ENCODE data around the gene WSB1.

The WSB1 gene

GRCh38 chr17:27340575-27340974 is 46.7 kb downstream of the WSB1 start:
- H3K4me3 ChIP-seq (ENCODE audit: low read depth, low read length) = no peak overlapping the region
- ChIA-PET CTCF (interaction anchor here (1.1 to 25.6 kb wide), 5 partner anchors 8 to 261 kb away, joined by 4 to 634 read pairs (median 6); no protein-coding TSS in a partner anchor), POLR2A (interaction anchor here (1.4 kb wide), 1 partner anchor 46 kb away, joined by 4 read pairs; no protein-coding TSS in a partner anchor)
- no peak for DNase-seq (ENCODE audit: low read depth, low spot score)
- TF ChIP-seq CTCF (IDR thresholded peaks at IDR 0.05; ENCODE audit: insufficient read depth, low read length, missing control alignments) = no peak

GRCh38 chr17:27341041-27341471 is 47.1 kb downstream of the WSB1 start:
- ChIA-PET POLR2A (interaction anchor here (0.6 to 1.4 kb wide), 2 partner anchors 8 to 46 kb away, joined by 3 to 4 read pairs; no protein-coding TSS in a partner anchor), CTCF (interaction anchor here (1.1 to 25.6 kb wide), 6 partner anchors 8 to 260 kb away, joined by 4 to 634 read pairs (median 6); no protein-coding TSS in a partner anchor)
- no peak for DNase-seq (ENCODE audit: low read depth, low spot score)
- TF ChIP-seq CTCF (IDR thresholded peaks at IDR 0.05; ENCODE audit: insufficient read depth, low read length, missing control alignments) = no peak
- no peak overlapping the region for H3K4me3 ChIP-seq (ENCODE audit: low read depth, low read length)

GRCh38 chr17:27342059-27342458 is 48.1 kb downstream of the WSB1 start:
- ChIA-PET CTCF (interaction anchor here (1.2 to 25.6 kb wide), 3 partner anchors 9 to 259 kb away, joined by 4 to 634 read pairs (median 173); no protein-coding TSS in a partner anchor), POLR2A (no interaction called here)
- no peak for DNase-seq (ENCODE audit: low read depth, low spot score)
- TF ChIP-seq CTCF (IDR thresholded peaks at IDR 0.05; ENCODE audit: insufficient read depth, low read length, missing control alignments) = no peak
- H3K4me3 ChIP-seq (ENCODE audit: low read depth, low read length) = no peak overlapping the region

- no peak overlapping the region for H3K4me3 ChIP-seq (ENCODE audit: low read depth, low read length)
- no peak for TF ChIP-seq CTCF (IDR thresholded peaks at IDR 0.05; ENCODE audit: insufficient read depth, low read length, missing control alignments)
- no peak for DNase-seq (ENCODE audit: low read depth, low spot score)
- ChIA-PET POLR2A (no interaction called here), CTCF (interaction anchor here (4.6 to 25.6 kb wide), 3 partner anchors 10 to 258 kb away, joined by 17 to 634 read pairs (median 173); no protein-coding TSS in a partner anchor)
Observed at GRCh38 chr17:27343294-27343693, 49.4 kb downstream of the WSB1 start.

GRCh38 chr17:27343977-27344607 is 50.2 kb downstream of the WSB1 start:
- TF ChIP-seq CTCF (IDR thresholded peaks at IDR 0.05; ENCODE audit: insufficient read depth, low read length, missing control alignments) = no peak
- POLR2A ChIA-PET = no interaction called here
- DNase-seq (ENCODE audit: low read depth, low spot score) = no peak
- CTCF ChIA-PET = interaction anchor here (0.9 to 25.6 kb wide), 7 partner anchors 8 to 257 kb away, joined by 3 to 634 read pairs (median 12); no protein-coding TSS in a partner anchor
- H3K4me3 ChIP-seq (ENCODE audit: low read depth, low read length) = no peak overlapping the region

- DNase-seq (ENCODE audit: low read depth, low spot score) = no peak
- POLR2A ChIA-PET = no interaction called here
- no peak for TF ChIP-seq CTCF (IDR thresholded peaks at IDR 0.05; ENCODE audit: insufficient read depth, low read length, missing control alignments)
- CTCF ChIA-PET = interaction anchor here (1.0 to 25.6 kb wide), 9 partner anchors 9 to 256 kb away, joined by 3 to 634 read pairs (median 4); partner anchors contain the start of gene WSB1
- H3K4me3 ChIP-seq (ENCODE audit: low read depth, low read length) = no peak overlapping the region
Observed at GRCh38 chr17:27345141-27345904, 51.4 kb downstream of the WSB1 start.

All from AG04449 (cell line).